IMR-90 (cell line): Measurements from ENCODE around the gene ERC2. TPM values are rescaled to one million over a fixed set of nuclear protein-coding genes. Genes with fewer than 3 reads are reported as not detected.

Source experiments
- ATAC-seq: fragments of 200-7000 bp; cut with Tn5 transposase; 2 replicates; pipeline ENCODE4 v1.9.1; 2020; ENCODE audit warnings: low read depth, mild to moderate bottlenecking, moderate library complexity
- BruUV-seq: library from RNA; stranded (reverse); fragments of 400-500 nt; replicated peaks from 2 replicates; lab custom pipeline; 2021; lab: Mats Ljungman, UMichigan
- CTCF ChIA-PET: fragments of 300-600 bp; formaldehyde crosslinking; extraction: SDS; loops from one replicate; lab custom pipeline; 2021; ENCODE audit warnings: antibody characterized with exemption; lab: Yijun Ruan, JAX
- POLR2A ChIA-PET: fragments of 300-600 bp; sonication (Branson Sonifier 250); formaldehyde crosslinking; loops from one replicate; lab custom pipeline; 2022; ENCODE audit warnings: antibody characterized with exemption; ENCODE audit not compliant: unreplicated experiment; lab: Charles Lee
- DNase-seq: peaks from one replicate; pipeline ENCODE4 v3.0.0; 2013
- H2AFZ ChIP-seq: replicated peaks from 2 replicates; pipeline ENCODE3; 2013; ENCODE audit warnings: low read length, mild to moderate bottlenecking; ENCODE audit not compliant: poor library complexity
- H2AK5ac ChIP-seq: 2 replicates; pipeline ENCODE4 v1.6.1; 2013; ENCODE audit warnings: low read depth, low read length, inconsistent platforms
- H2AK9ac ChIP-seq: replicated peaks from 2 replicates; pipeline ENCODE3; 2013; ENCODE audit warnings: mild to moderate bottlenecking, low read depth, low read length, moderate library complexity; ENCODE audit not compliant: poor library complexity
- H2BK120ac ChIP-seq: 2 replicates; pipeline ENCODE4 v1.6.1; 2013; ENCODE audit warnings: low read depth, low read length, inconsistent platforms
- H2BK15ac ChIP-seq: 3 replicates; pipeline ENCODE4 v1.6.1; 2013; ENCODE audit warnings: low read depth, low read length, inconsistent platforms
- H2BK20ac ChIP-seq: 2 replicates; pipeline ENCODE4 v1.6.1; 2013; ENCODE audit warnings: low read depth, mild to moderate bottlenecking, inconsistent platforms, low read length, moderate library complexity
- H2BK5ac ChIP-seq: 2 replicates; pipeline ENCODE4 v1.6.1; 2013; ENCODE audit warnings: mild to moderate bottlenecking, low read depth, low read length, inconsistent platforms; ENCODE audit not compliant: poor library complexity, severe bottlenecking
- H3K14ac ChIP-seq: replicated peaks from 2 replicates; pipeline ENCODE4 v1.6.1; 2013; ENCODE audit warnings: low read depth, low read length, inconsistent platforms
- H3K18ac ChIP-seq: 2 replicates; pipeline ENCODE4 v1.6.1; 2013; ENCODE audit warnings: low read depth, low read length, control low read depth
- H3K23ac ChIP-seq: 2 replicates; pipeline ENCODE4 v1.6.1; 2013; ENCODE audit warnings: low read depth, low read length, inconsistent platforms
- H3K27ac ChIP-seq: 2 replicates; pipeline ENCODE4 v1.5.1; 2013; ENCODE audit warnings: mild to moderate bottlenecking, control low read depth, low read length; ENCODE audit not compliant: insufficient read depth
- H3K27me3 ChIP-seq: 2 replicates; pipeline ENCODE4 v1.6.1; 2013; ENCODE audit warnings: low read length; ENCODE audit not compliant: control insufficient read depth, insufficient read depth
- H3K36me3 ChIP-seq: 2 replicates; pipeline ENCODE4 v1.6.1; 2013; ENCODE audit warnings: low read length, mixed read lengths; ENCODE audit not compliant: control insufficient read depth, insufficient read depth
- H3K4ac ChIP-seq: 2 replicates; pipeline ENCODE4 v1.6.1; 2013; ENCODE audit warnings: low read depth, low read length, inconsistent platforms
- H3K4me1 ChIP-seq: 2 replicates; pipeline ENCODE4 v1.6.1; 2013; ENCODE audit warnings: low read length, mixed read lengths; ENCODE audit not compliant: control insufficient read depth, insufficient read depth
- H3K4me2 ChIP-seq: 2 replicates; pipeline ENCODE4 v1.6.1; 2013; ENCODE audit warnings: low read depth, mild to moderate bottlenecking, control low read depth, low read length, moderate library complexity
- H3K4me3 ChIP-seq: 2 replicates; pipeline ENCODE4 v1.5.1; 2013; ENCODE audit warnings: low read depth, mild to moderate bottlenecking, control low read depth, low read length, moderate library complexity; ENCODE audit not compliant: insufficient read depth
- H3K56ac ChIP-seq: 2 replicates; pipeline ENCODE4 v1.6.1; 2013; ENCODE audit warnings: low read length, inconsistent platforms; ENCODE audit not compliant: insufficient read depth; ENCODE audit errors: extremely low read depth
- H3K79me1 ChIP-seq, 2 experiments: 2 replicates each; pipeline ENCODE4 v1.6.1; 2013; ENCODE audit warnings: low read length in 2 of 2, inconsistent platforms in 1 of 2, low read depth in 1 of 2
- H3K9ac ChIP-seq: 2 replicates; pipeline ENCODE4 v1.6.1; 2013; ENCODE audit warnings: low read depth, low read length, control low read depth
- H3K9me1 ChIP-seq: 2 replicates; pipeline ENCODE4 v1.6.1; 2013; ENCODE audit warnings: low read length, inconsistent platforms; ENCODE audit not compliant: insufficient read depth
- H3K9me3 ChIP-seq: 2 replicates; pipeline ENCODE4 v1.6.1; 2013; ENCODE audit warnings: low read length; ENCODE audit not compliant: control insufficient read depth, insufficient read depth
- H4K20me1 ChIP-seq: 2 replicates; pipeline ENCODE4 v1.6.1; 2013; ENCODE audit warnings: low read length, inconsistent platforms; ENCODE audit not compliant: insufficient read depth
- H4K5ac ChIP-seq: 2 replicates; pipeline ENCODE4 v1.6.1; 2013; ENCODE audit warnings: mild to moderate bottlenecking, low read depth, low read length, control low read depth
- H4K8ac ChIP-seq, 2 experiments: 2 replicates each; pipeline ENCODE4 v1.6.1; 2013; ENCODE audit warnings: low read depth in 2 of 2, low read length in 2 of 2, control low read depth in 1 of 2, inconsistent platforms in 1 of 2
- H4K91ac ChIP-seq: 2 replicates; pipeline ENCODE4 v1.6.1; 2013; ENCODE audit warnings: low read depth, low read length, inconsistent platforms; ENCODE audit not compliant: insufficient read depth
- BHLHE40 ChIP-seq: fragments of 150-350 bp; IDR thresholded peaks from 2 replicates; pipeline ENCODE4 v1.6.1; 2016; ENCODE audit warnings: mild to moderate bottlenecking, low read depth, low read length
- CEBPB ChIP-seq: IDR thresholded peaks from 2 replicates; pipeline ENCODE4 v1.6.1; 2012; ENCODE audit warnings: low read depth, low read length, improper control_type of control experiment
- CHD1 ChIP-seq: IDR thresholded peaks from 2 replicates; pipeline ENCODE4 v1.6.1; 2012; ENCODE audit warnings: low read depth, low read length, improper control_type of control experiment
- CTCF ChIP-seq: conservative IDR thresholded peaks from 2 replicates; pipeline ENCODE4 v1.5.1; 2012; ENCODE audit warnings: mild to moderate bottlenecking, low read depth, low read length, improper control_type of control experiment
- ELK1 ChIP-seq: fragments of 150-350 bp; IDR thresholded peaks from 2 replicates; pipeline ENCODE4 v1.6.1; 2016; ENCODE audit warnings: low read depth, mild to moderate bottlenecking, low read length, moderate library complexity, borderline replicate concordance
- FOS ChIP-seq: fragments of 150-350 bp; IDR thresholded peaks from 2 replicates; pipeline ENCODE4 v1.6.1; 2016; ENCODE audit warnings: low read depth, low read length
- NFE2L2 ChIP-seq: fragments of 150-350 bp; IDR thresholded peaks from 2 replicates; pipeline ENCODE4 v1.6.1; 2016; ENCODE audit warnings: low read depth, mild to moderate bottlenecking, low read length
- RAD21 ChIP-seq: IDR thresholded peaks from 2 replicates; pipeline ENCODE4 v1.6.1; 2012; ENCODE audit warnings: low read length, improper control_type of control experiment
- RCOR1 ChIP-seq: IDR thresholded peaks from 2 replicates; pipeline ENCODE4 v1.6.1; 2012; ENCODE audit warnings: mild to moderate bottlenecking, low read length, improper control_type of control experiment; ENCODE audit not compliant: insufficient replicate concordance
- RFX5 ChIP-seq: IDR thresholded peaks from 2 replicates; pipeline ENCODE4 v1.8.0; 2012; ENCODE audit warnings: low read depth, mild to moderate bottlenecking, low read length, moderate library complexity
- SMC3 ChIP-seq: fragments of 150-350 bp; IDR thresholded peaks from 2 replicates; pipeline ENCODE4 v1.6.1; 2016; ENCODE audit warnings: low read depth, mild to moderate bottlenecking, antibody characterized with exemption, low read length, moderate library complexity
- WGBS, 2 experiments: methylation state at CpG; one replicate each; pipeline versions ENCODE4 v1.1.5 to v1.1.7; 2013; ENCODE audit warnings: missing lambda C conversion rate in 2 of 2; ENCODE audit not compliant: insufficient read length in 1 of 2; ENCODE audit errors: extremely low coverage in 2 of 2; 5-methylcytosine and 5-hydroxymethylcytosine counted together
- dilution Hi-C: fragments of 300-500 bp; cut with HindIII; formaldehyde crosslinking; loops from one replicate; pipeline ENCODE4 v1.14.3; 2018; ENCODE audit warnings: low sequenced_read_pairs; ENCODE audit not compliant: unreplicated experiment
- in situ Hi-C: fragments of 300-500 bp; cut with MboI; formaldehyde crosslinking; loops from 3 replicates; pipeline ENCODE4 v1.14.3; 2019; ENCODE audit warnings: low sequenced_read_pairs, inconsistent platforms, mixed read lengths
- intact Hi-C: fragments of 100-400 bp; cut with micrococcal nuclease; formaldehyde crosslinking; loops from 2 replicates; pipeline ENCODE4 v1.10.0; 2022
- polyA plus RNA-seq, 3 experiments: library from polyadenylated mRNA; depleted of rRNA; stranded (reverse); fragments of >200 nt; gene quantifications; 2 replicates each; pipeline ENCODE4 v1.2.3, GENCODE V29; 2012; ENCODE audit warnings: low replicate concordance in 1 of 3
- total RNA-seq: library from RNA; depleted of rRNA; stranded (reverse); fragments of >200 nt; gene quantifications from 2 replicates; pipeline ENCODE4 v1.2.3, GENCODE V29; 2012

The ERC2 gene
- total and polyA plus RNA-seq, 2 of the 4 experiments (the other 2 are of a cell fraction): 0.17 to 0.18 TPM

- no peak overlapping the region for H4K91ac ChIP-seq
- H3K79me1 ChIP-seq: no peaks in the 10 kb centered on the region
- H3K4me3 ChIP-seq: no peak overlapping the region
- peak overlapping the region; percentile 86 for H4K5ac ChIP-seq
- H3K27ac ChIP-seq: no peak overlapping the region
- no peak overlapping the region for H3K9ac ChIP-seq
- H3K23ac ChIP-seq: no peak overlapping the region
- no peak overlapping the region for H2BK120ac ChIP-seq
- H3K9me3 ChIP-seq: no peaks in the 10 kb centered on the region
- no peak overlapping the region for H3K4ac ChIP-seq
- peak; percentile 60 for DNase-seq
- ChIA-PET CTCF (no interaction called here), POLR2A (no interaction called here)
- H2BK15ac ChIP-seq: no peak overlapping the region
- no peak overlapping the region; the same call in 1 of the 2 replicates for H2AK5ac ChIP-seq
- H3K27me3 ChIP-seq: no peaks in the 10 kb centered on the region
- WGBS, 2 experiments: no CpG with 5 or more reads among the region's 5 CpGs
- no peak overlapping the region for H3K14ac ChIP-seq
- no peaks in the 10 kb centered on the region for H4K20me1 ChIP-seq
- no peak for TF ChIP-seq RCOR1
- no peak for TF ChIP-seq SMC3
- no peak for TF ChIP-seq RAD21
- TF ChIP-seq CTCF: no peak
- TF ChIP-seq ELK1: no peak
- no peak for TF ChIP-seq CHD1
- no peak for TF ChIP-seq FOS
- no peak for TF ChIP-seq CEBPB
- TF ChIP-seq RFX5: no peak
- no peak for TF ChIP-seq BHLHE40
- no peak for TF ChIP-seq NFE2L2
- H3K4me2 ChIP-seq: no peak overlapping the region
- peaks cover 2% of the 10 kb centered on the region; the same call in 1 of the 2 replicates for H3K9me1 ChIP-seq
- H3K18ac ChIP-seq: peak overlapping the region; percentile 47; the same call in 1 of the 2 replicates
- no TSS peak for BruUV-seq
- H3K56ac ChIP-seq: no peak overlapping the region
- no peak overlapping the region for H2AFZ ChIP-seq
- no peak overlapping the region for H2BK5ac ChIP-seq
- H3K4me1 ChIP-seq: peaks cover 2% of the 10 kb centered on the region; the same call in 1 of the 2 replicates
- dilution Hi-C loops: no loop called here
- H2BK20ac ChIP-seq: no peak overlapping the region
- H4K8ac ChIP-seq: no peak overlapping the region
- ATAC-seq: peak; percentile 42
- H3K36me3 ChIP-seq: no peaks in the 10 kb centered on the region
- intact Hi-C loops: no loop called here
- in situ Hi-C loops: no loop called here
- H2AK9ac ChIP-seq: no peak overlapping the region
These were observed 967.5 kb downstream of the ERC2 start for GRCh38 chr3:55500555-55501330.
